SK-N-SH (cell line): Measurements from ENCODE around the gene CCS.

ENCODE experiments used
- CTCF ChIP-seq: fragments of 200-600 bp; sonication (generic); IDR thresholded peaks from 2 replicates; pipeline ENCODE4 v1.6.1; 2017; ENCODE audit warnings: antibody characterized with exemption, mild to moderate bottlenecking, moderate library complexity
- GATA2 ChIP-seq: sonication (generic); formaldehyde crosslinking; IDR thresholded peaks from 2 replicates; pipeline ENCODE4 v1.5.0; 2020; ENCODE audit warnings: mild to moderate bottlenecking, missing genetic modification reagents
- MXI1 ChIP-seq: IDR thresholded peaks from 2 replicates; pipeline ENCODE4 v1.6.1; 2012; ENCODE audit warnings: mild to moderate bottlenecking, low read depth, low read length, improper control_type of control experiment

GRCh38 chr11:66563832-66564231 is 29.2 kb upstream of the CCS start:
- TF ChIP-seq CTCF, result no peak
- TF ChIP-seq MXI1, result no peak
- no peak for TF ChIP-seq GATA2 (CRISPR knock-in tag)
